Ishikawa (cell line): Measurements from ENCODE around the gene CSNK1G1.

Source experiments
- CEBPB ChIP-seq: IDR thresholded peaks from 2 replicates; pipeline ENCODE4 v1.6.1; 2012
- CREB1 ChIP-seq: IDR thresholded peaks from 2 replicates; pipeline ENCODE4 v1.6.1; 2012; ENCODE audit warnings: low read depth
- EGR1 ChIP-seq: IDR thresholded peaks from 2 replicates; pipeline ENCODE4 v1.6.1; 2012
- EP300 ChIP-seq: IDR thresholded peaks from 2 replicates; pipeline ENCODE4 v1.6.1; 2012; ENCODE audit warnings: borderline replicate concordance
- FOXM1 ChIP-seq: IDR thresholded peaks from 2 replicates; pipeline ENCODE4 v1.6.1; 2012; ENCODE audit warnings: low read depth, borderline replicate concordance
- NFIC ChIP-seq: IDR thresholded peaks from 2 replicates; pipeline ENCODE4 v1.6.1; 2012
- RAD21 ChIP-seq: IDR thresholded peaks from 2 replicates; pipeline ENCODE4 v1.6.1; 2012; ENCODE audit warnings: low read depth
- TAF1 ChIP-seq: IDR thresholded peaks from 2 replicates; pipeline ENCODE4 v1.6.1; 2012; ENCODE audit warnings: low read depth, mild to moderate bottlenecking
- TCF12 ChIP-seq: IDR thresholded peaks from 2 replicates; pipeline ENCODE4 v1.6.1; 2012; ENCODE audit warnings: low read depth
- TEAD4 ChIP-seq: IDR thresholded peaks from 2 replicates; pipeline ENCODE4 v1.6.1; 2012
- YY1 ChIP-seq: IDR thresholded peaks from 2 replicates; pipeline ENCODE4 v1.6.1; 2012; ENCODE audit warnings: low read depth
- ZBTB7A ChIP-seq: IDR thresholded peaks from 2 replicates; pipeline ENCODE4 v1.6.1; 2012; ENCODE audit warnings: low read depth
- TF ChIP-seq, protein P1 (sequence below): IDR thresholded peaks from 2 replicates; pipeline ENCODE4 v1.6.1; 2012; ENCODE audit warnings: low read depth, mild to moderate bottlenecking
- TF ChIP-seq, protein P2 (sequence below): IDR thresholded peaks from 2 replicates; pipeline ENCODE4 v1.6.1; 2012
- TF ChIP-seq, protein P3 (sequence below): IDR thresholded peaks from 2 replicates; pipeline ENCODE4 v1.6.1; 2012

The CSNK1G1 gene

DNA sequence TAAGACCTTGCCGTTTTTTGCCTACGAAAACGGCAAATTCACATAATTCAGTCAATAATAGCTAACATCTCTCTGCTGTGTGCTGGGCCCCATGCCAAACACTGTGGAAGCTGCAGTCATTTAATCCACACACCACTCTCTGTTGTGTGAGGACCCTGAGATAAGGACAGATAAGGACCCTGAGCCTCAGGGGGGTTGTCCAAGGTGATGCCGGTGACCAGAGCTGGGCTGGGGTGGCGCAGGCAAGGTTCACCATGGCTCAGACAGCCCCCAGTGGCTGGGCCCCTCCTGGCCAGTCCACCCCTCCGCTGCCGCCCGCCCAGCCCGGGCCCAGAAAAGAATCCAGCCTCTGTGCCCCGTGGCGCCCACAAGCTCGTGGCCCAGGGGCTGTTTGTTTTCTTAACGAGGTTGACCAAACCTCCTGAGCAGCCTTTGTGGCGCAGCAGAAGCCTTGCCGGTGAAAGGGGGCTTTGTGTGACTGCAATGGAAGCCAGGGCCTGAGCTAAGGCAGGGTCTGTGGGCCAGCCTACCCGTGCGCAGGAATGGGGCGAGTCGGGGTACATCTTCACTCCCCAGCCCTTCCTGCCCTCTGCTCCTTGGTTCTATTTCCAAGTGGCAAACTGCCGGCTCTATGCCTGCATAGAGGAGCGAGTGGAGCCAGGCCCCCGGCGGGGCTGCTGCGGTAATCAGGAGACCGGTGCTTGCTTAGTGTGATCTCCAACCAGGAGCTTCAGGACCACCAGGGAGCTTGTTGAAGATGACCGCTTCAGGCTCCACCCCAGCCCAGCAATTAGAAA lies 208.9 kb downstream of the CSNK1G1 start:
- TF ChIP-seq EP300 (no peak), EGR1 (no peak), TEAD4 (no peak), TCF12 (no peak), CEBPB (no peak), NFIC (no peak), RAD21 (no peak), TAF1 (no peak), ZBTB7A (no peak), CREB1 (no peak), YY1 (no peak), FOXM1 (no peak)
- TF ChIP-seq, protein P1, sequence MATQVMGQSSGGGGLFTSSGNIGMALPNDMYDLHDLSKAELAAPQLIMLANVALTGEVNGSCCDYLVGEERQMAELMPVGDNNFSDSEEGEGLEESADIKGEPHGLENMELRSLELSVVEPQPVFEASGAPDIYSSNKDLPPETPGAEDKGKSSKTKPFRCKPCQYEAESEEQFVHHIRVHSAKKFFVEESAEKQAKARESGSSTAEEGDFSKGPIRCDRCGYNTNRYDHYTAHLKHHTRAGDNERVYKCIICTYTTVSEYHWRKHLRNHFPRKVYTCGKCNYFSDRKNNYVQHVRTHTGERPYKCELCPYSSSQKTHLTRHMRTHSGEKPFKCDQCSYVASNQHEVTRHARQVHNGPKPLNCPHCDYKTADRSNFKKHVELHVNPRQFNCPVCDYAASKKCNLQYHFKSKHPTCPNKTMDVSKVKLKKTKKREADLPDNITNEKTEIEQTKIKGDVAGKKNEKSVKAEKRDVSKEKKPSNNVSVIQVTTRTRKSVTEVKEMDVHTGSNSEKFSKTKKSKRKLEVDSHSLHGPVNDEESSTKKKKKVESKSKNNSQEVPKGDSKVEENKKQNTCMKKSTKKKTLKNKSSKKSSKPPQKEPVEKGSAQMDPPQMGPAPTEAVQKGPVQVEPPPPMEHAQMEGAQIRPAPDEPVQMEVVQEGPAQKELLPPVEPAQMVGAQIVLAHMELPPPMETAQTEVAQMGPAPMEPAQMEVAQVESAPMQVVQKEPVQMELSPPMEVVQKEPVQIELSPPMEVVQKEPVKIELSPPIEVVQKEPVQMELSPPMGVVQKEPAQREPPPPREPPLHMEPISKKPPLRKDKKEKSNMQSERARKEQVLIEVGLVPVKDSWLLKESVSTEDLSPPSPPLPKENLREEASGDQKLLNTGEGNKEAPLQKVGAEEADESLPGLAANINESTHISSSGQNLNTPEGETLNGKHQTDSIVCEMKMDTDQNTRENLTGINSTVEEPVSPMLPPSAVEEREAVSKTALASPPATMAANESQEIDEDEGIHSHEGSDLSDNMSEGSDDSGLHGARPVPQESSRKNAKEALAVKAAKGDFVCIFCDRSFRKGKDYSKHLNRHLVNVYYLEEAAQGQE, result no peak
- TF ChIP-seq, protein P2, sequence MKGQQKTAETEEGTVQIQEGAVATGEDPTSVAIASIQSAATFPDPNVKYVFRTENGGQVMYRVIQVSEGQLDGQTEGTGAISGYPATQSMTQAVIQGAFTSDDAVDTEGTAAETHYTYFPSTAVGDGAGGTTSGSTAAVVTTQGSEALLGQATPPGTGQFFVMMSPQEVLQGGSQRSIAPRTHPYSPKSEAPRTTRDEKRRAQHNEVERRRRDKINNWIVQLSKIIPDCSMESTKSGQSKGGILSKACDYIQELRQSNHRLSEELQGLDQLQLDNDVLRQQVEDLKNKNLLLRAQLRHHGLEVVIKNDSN, result no peak
- TF ChIP-seq, protein P3, sequence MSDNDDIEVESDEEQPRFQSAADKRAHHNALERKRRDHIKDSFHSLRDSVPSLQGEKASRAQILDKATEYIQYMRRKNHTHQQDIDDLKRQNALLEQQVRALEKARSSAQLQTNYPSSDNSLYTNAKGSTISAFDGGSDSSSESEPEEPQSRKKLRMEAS, result no peak

DNA sequence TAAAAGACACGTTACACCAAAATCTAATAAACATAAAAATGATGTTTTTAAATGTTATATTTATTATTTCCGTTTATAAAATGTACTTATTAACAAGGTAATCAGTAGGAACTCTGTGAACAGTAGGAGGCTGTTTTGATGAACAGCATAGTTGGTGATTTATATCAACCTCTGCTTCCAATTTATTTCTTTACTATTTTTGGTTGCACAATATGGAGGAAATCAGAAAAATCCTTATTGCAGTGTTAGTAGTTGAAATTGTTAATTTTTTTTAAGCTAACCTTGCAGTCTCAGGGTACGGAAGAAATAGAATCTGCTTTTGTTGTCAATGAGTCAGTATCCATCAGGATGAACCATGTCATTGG lies 209.5 kb downstream of the CSNK1G1 start:
- no peak for TF ChIP-seq EP300
- TF ChIP-seq RAD21, result no peak
- no peak for TF ChIP-seq FOXM1
- no peak for TF ChIP-seq TCF12
- TF ChIP-seq CREB1, result no peak
- TF ChIP-seq CEBPB, result no peak
- TF ChIP-seq, protein P1, result no peak
- no peak for TF ChIP-seq TEAD4
- TF ChIP-seq, protein P2, result no peak
- no peak for TF ChIP-seq ZBTB7A
- TF ChIP-seq YY1, result no peak
- TF ChIP-seq NFIC, result no peak
- TF ChIP-seq TAF1, result no peak
- TF ChIP-seq, protein P3, result no peak
- TF ChIP-seq EGR1, result no peak

DNA sequence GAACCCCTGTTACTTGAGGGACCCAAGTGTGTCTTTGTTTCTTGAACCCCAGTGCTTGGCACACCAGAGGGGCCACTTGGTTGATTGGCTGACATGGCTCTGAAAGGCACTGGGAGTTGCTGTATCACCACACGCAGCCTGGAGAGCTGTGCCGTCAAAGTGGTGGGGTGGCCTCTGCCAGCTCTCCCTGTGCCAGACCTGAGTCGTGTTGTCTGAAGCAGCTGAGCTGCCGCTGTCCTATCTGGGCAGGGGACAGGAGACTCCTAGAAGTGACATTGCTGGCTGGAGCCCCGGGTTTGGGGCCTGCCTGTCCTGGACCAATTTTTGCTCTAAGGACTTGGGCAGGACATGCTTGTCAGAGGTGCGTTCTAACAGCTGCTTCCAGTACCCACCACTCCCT lies 209.9 kb downstream of the CSNK1G1 start:
- TF ChIP-seq TAF1 (no peak), EP300 (no peak), CEBPB (no peak), CREB1 (no peak), YY1 (no peak), RAD21 (no peak), TEAD4 (no peak), ZBTB7A (no peak), NFIC (no peak), TCF12 (no peak), EGR1 (no peak), FOXM1 (no peak)
- TF ChIP-seq, protein P2, result no peak
- TF ChIP-seq, protein P1, result no peak
- TF ChIP-seq, protein P3, result no peak
